ENCODE data around the gene UNC50. TPM values are rescaled to one million over a fixed set of nuclear protein-coding genes. Genes with fewer than 3 reads are reported as not detected.

UNC50 gene
- total RNA-seq, 4 donors from 2014 or later = 18.3 to 49.4 (median 36.3) TPM

DNA sequence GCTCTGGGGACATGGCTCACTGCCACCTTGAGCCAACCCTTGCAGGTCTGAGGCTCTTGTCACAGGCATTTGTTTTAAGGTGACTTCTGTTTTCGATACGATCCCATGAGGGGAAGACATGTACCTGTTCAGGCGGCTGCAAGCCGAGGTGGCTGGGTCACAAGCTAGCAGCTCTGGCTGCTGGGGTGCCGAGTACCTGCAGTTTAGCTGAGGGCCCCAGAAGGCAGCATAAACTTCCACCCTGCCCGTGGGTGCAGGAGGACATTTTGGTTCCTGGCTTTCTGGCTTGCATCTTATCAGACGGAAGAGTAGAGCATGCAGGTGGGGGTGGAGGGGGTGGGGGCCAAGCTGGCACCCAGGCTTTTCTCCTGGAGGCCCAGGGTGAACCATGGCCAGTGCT is 28.5 kb upstream of the UNC50 start:
- WGBS, 2 donors = 94 to 96% methylated on average over 2 to 6 of the region's 7 CpGs
- TF ChIP-seq POLR2A (IDR thresholded peaks at IDR 0.05) (no peak), CTCF (IDR thresholded peaks at IDR 0.05) (no peak)
- no peaks in the 10 kb centered on the region for H3K9me3 ChIP-seq
- H3K4me1 ChIP-seq = no peaks in the 10 kb centered on the region
- H3K27ac ChIP-seq = no peak overlapping the region
- DNase-seq = no peak
- intact Hi-C loops (cut with DNase I) = no loop called here
- H3K27me3 ChIP-seq = no peaks in the 10 kb centered on the region
- H3K36me3 ChIP-seq = peaks cover 0 to 93% (median 3%) of the 10 kb centered on the region in 3 donors
- H3K4me3 ChIP-seq = no peak overlapping the region

DNA sequence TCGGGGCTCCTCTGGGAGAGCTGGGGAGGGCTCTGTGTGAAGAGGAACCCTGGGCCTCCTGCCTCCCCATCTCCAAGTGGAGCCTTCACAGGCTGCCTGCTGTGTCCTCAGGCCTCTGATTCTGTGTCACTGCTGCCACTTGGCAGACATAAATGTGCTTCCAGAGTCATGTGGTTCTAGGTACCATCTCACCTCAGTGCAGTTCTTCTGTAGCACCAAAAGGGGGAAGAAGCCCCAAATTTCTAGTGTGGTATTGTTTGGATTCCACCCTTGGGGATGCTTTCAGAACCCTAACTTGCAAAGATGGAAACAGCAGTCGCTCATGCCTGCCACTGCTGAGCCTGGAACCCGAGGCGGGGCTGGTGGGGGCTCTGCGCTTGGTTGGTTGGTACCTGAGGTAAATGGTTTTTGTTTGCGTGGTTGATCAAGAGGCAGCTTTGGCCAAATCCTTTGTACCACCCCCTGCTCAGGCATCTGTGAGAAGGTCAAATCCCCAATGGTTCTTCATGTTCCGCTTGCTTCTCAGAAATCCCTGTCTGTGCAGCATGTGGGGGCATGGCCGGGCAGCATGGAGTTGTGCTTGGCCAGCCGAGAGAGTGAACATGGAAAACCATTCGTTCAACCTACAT is 27.6 kb upstream of the UNC50 start:
- H3K27ac ChIP-seq = no peak overlapping the region
- TF ChIP-seq CTCF (IDR thresholded peaks at IDR 0.05) = no peak
- H3K9me3 ChIP-seq = no peaks in the 10 kb centered on the region
- peaks cover 0 to 85% (median 3%) of the 10 kb centered on the region in 3 donors for H3K36me3 ChIP-seq
- no peak overlapping the region for H3K4me3 ChIP-seq
- 84 to 86% methylated on average over 6 to 7 of the region's 10 CpGs for WGBS, 2 donors
- no peak for DNase-seq
- H3K4me1 ChIP-seq = no peaks in the 10 kb centered on the region
- H3K27me3 ChIP-seq = no peaks in the 10 kb centered on the region
- intact Hi-C loops (cut with DNase I) = no loop called here

- no peaks in the 10 kb centered on the region for H3K27me3 ChIP-seq
- no peak overlapping the region for H3K4me3 ChIP-seq
- no peak overlapping the region for H3K27ac ChIP-seq
- DNase-seq = no peak
- TF ChIP-seq POLR2A (IDR thresholded peaks at IDR 0.05) (no peak), CTCF (IDR thresholded peaks at IDR 0.05) (no peak)
- H3K4me1 ChIP-seq = no peaks in the 10 kb centered on the region
- intact Hi-C loops (cut with DNase I) = no loop called here
- 87 to 95% methylated on average over 6 to 9 of the region's 9 CpGs for WGBS, 2 donors
- H3K9me3 ChIP-seq = no peaks in the 10 kb centered on the region
- H3K36me3 ChIP-seq = peaks cover 0 to 82% (median 3%) of the 10 kb centered on the region in 3 donors
Measured at GRCh38 chr2:98582523-98582922, 25.9 kb upstream of the UNC50 start.

- no peak for TF ChIP-seq POLR2A (IDR thresholded peaks at IDR 0.05)
- TF ChIP-seq CTCF (IDR thresholded peaks at IDR 0.05) = no peak
- Histone ChIP-seq H3K36me3 (peaks cover 0 to 81% (median 3%) of the 10 kb centered on the region in 3 donors), H3K9me3 (no peaks in the 10 kb centered on the region), H3K27ac (no peak overlapping the region), H3K4me3 (no peak overlapping the region), H3K4me1 (no peaks in the 10 kb centered on the region), H3K27me3 (no peaks in the 10 kb centered on the region)
- intact Hi-C loops (cut with DNase I) = no loop called here
- 74 to 88% methylated on average over 5 to 7 of the region's 7 CpGs for WGBS, 2 donors
- no peak for DNase-seq
Measured at GRCh38 chr2:98583276-98583675, 25.1 kb upstream of the UNC50 start.

- H3K9me3 ChIP-seq = no peaks in the 10 kb centered on the region
- DNase-seq = no peak
- H3K36me3 ChIP-seq = peaks cover 0 to 76% (median 0%) of the 10 kb centered on the region in 3 donors
- H3K27ac ChIP-seq = no peak overlapping the region
- no peak overlapping the region for H3K4me3 ChIP-seq
- no peaks in the 10 kb centered on the region for H3K4me1 ChIP-seq
- TF ChIP-seq CTCF (IDR thresholded peaks at IDR 0.05) (no peak), POLR2A (IDR thresholded peaks at IDR 0.05) (no peak)
- intact Hi-C loops (cut with DNase I) = no loop called here
- WGBS, 2 donors = 100% methylated on average over 3 to 6 of the region's 10 CpGs
- no peaks in the 10 kb centered on the region for H3K27me3 ChIP-seq
Measured at GRCh38 chr2:98583816-98584618, 24.4 kb upstream of the UNC50 start.
